Measurements from ENCODE around the gene MX1.

GRCh38 chr21:41399246-41399800, 26.7 kb upstream of the MX1 start:
- TF ChIP-seq, protein P1, sequence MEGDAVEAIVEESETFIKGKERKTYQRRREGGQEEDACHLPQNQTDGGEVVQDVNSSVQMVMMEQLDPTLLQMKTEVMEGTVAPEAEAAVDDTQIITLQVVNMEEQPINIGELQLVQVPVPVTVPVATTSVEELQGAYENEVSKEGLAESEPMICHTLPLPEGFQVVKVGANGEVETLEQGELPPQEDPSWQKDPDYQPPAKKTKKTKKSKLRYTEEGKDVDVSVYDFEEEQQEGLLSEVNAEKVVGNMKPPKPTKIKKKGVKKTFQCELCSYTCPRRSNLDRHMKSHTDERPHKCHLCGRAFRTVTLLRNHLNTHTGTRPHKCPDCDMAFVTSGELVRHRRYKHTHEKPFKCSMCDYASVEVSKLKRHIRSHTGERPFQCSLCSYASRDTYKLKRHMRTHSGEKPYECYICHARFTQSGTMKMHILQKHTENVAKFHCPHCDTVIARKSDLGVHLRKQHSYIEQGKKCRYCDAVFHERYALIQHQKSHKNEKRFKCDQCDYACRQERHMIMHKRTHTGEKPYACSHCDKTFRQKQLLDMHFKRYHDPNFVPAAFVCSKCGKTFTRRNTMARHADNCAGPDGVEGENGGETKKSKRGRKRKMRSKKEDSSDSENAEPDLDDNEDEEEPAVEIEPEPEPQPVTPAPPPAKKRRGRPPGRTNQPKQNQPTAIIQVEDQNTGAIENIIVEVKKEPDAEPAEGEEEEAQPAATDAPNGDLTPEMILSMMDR (IDR thresholded peaks at IDR 0.05) = no peak
- no peak for TF ChIP-seq POLR2A (IDR thresholded peaks at IDR 0.05)
